ENCODE data around the gene NF2.

- TF ChIP-seq, protein P1, sequence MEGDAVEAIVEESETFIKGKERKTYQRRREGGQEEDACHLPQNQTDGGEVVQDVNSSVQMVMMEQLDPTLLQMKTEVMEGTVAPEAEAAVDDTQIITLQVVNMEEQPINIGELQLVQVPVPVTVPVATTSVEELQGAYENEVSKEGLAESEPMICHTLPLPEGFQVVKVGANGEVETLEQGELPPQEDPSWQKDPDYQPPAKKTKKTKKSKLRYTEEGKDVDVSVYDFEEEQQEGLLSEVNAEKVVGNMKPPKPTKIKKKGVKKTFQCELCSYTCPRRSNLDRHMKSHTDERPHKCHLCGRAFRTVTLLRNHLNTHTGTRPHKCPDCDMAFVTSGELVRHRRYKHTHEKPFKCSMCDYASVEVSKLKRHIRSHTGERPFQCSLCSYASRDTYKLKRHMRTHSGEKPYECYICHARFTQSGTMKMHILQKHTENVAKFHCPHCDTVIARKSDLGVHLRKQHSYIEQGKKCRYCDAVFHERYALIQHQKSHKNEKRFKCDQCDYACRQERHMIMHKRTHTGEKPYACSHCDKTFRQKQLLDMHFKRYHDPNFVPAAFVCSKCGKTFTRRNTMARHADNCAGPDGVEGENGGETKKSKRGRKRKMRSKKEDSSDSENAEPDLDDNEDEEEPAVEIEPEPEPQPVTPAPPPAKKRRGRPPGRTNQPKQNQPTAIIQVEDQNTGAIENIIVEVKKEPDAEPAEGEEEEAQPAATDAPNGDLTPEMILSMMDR (conservative IDR thresholded peaks at IDR 0.05; ENCODE audit: low read depth, low read length) = no peak
- TF ChIP-seq EZH2 (IDR thresholded peaks at IDR 0.05; ENCODE audit: borderline replicate concordance, low read depth, low read length, poor library complexity, severe bottlenecking) = no peak
Measured at GRCh38 chr22:29717789-29718188, 114.4 kb downstream of the NF2 start.
